GM12878 (cell line): ENCODE measurements around the gene EHBP1. TPM values are rescaled to one million over a fixed set of nuclear protein-coding genes. Genes with fewer than 3 reads are reported as not detected.

Experiments
- ATAC-seq: fragments of 200-7000 bp; cut with Tn5 transposase; 3 replicates; pipeline ENCODE4 v1.9.1; 2020; ENCODE audit warnings: mild to moderate bottlenecking, moderate library complexity
- BruUV-seq: library from RNA; stranded (reverse); fragments of 400-500 nt; replicated peaks from 2 replicates; lab custom pipeline; 2021; lab: Mats Ljungman, UMichigan
- CTCF ChIA-PET: fragments of 300-600 bp; sonication (Branson Sonifier 250); formaldehyde crosslinking; extraction: SDS; loops from one replicate; lab custom pipeline; 2021; ENCODE audit warnings: inconsistent platforms; lab: Yijun Ruan, JAX
- POLR2A ChIA-PET: fragments of 350-600 bp; formaldehyde crosslinking; extraction: SDS; loops from one replicate; lab custom pipeline; 2021; ENCODE audit warnings: inconsistent platforms; lab: Charles Lee
- RAD21 ChIA-PET: fragments of 300-600 bp; sonication (Branson Sonifier 250); formaldehyde crosslinking; loops from one replicate; lab custom pipeline; 2023; ENCODE audit warnings: antibody characterized with exemption; ENCODE audit not compliant: unreplicated experiment; lab: Charles Lee
- SMC1A ChIA-PET: fragments of 300-600 bp; sonication (Branson Sonifier 250); formaldehyde crosslinking; loops from one replicate; lab custom pipeline; 2023; ENCODE audit not compliant: unreplicated experiment, uncharacterized antibody; lab: Charles Lee
- DNase-seq: peaks from one replicate; pipeline ENCODE4 v3.0.0-alpha.2; 2011; ENCODE audit warnings: low read depth, low spot score
- FAIRE-seq: peaks from 3 replicates; lab custom pipeline; 2011; peaks lifted over from hg19 to GRCh38; lab: Jason Lieb, UNC
- H2AFZ ChIP-seq: 2 replicates; pipeline ENCODE4 v1.6.0; 2011; ENCODE audit warnings: low read depth, low read length, control low read depth; ENCODE audit not compliant: control insufficient read depth
- H3K27ac ChIP-seq: 2 replicates; pipeline ENCODE4 v1.5.1; 2011; ENCODE audit warnings: control low read depth; ENCODE audit not compliant: control insufficient read depth, insufficient read depth
- H3K27me3 ChIP-seq, 2 experiments: replicated peaks in 1 of 2; 2 replicates each; pipeline versions ENCODE4 v1.6.0 to v1.6.1; 2011; ENCODE audit warnings: low read length in 1 of 2; ENCODE audit not compliant: control insufficient read depth in 2 of 2, insufficient read depth in 2 of 2
- H3K36me3 ChIP-seq, 2 experiments: 2 replicates each; pipeline ENCODE4 v1.5.1; 2011; ENCODE audit warnings: low read length in 1 of 2; ENCODE audit not compliant: control insufficient read depth in 2 of 2, insufficient read depth in 2 of 2
- H3K4me1 ChIP-seq: 2 replicates; pipeline ENCODE4 v1.6.1; 2011; ENCODE audit warnings: mild to moderate bottlenecking, low read length, moderate library complexity, mixed read lengths; ENCODE audit not compliant: control insufficient read depth, insufficient read depth
- H3K4me2 ChIP-seq: 2 replicates; pipeline ENCODE4 v1.6.0; 2011; ENCODE audit warnings: control low read depth; ENCODE audit not compliant: control insufficient read depth, insufficient read depth
- H3K4me3 ChIP-seq: fragments of 200-600 bp; sonication (generic); 2 replicates; pipeline ENCODE4 v1.5.1; 2016
- H3K79me2 ChIP-seq: 2 replicates; pipeline ENCODE4 v1.6.0; 2011; ENCODE audit warnings: low read length; ENCODE audit not compliant: control insufficient read depth, insufficient read depth
- H3K9ac ChIP-seq: 2 replicates; pipeline ENCODE4 v1.8.0; 2011; ENCODE audit warnings: low read length, control low read depth, mixed read lengths; ENCODE audit not compliant: control insufficient read depth, insufficient read depth
- H3K9me3 ChIP-seq: replicated peaks from 3 replicates; pipeline ENCODE4 v1.5.1; 2011; ENCODE audit warnings: mild to moderate bottlenecking, low read length; ENCODE audit not compliant: control insufficient read depth, insufficient read depth
- H4K20me1 ChIP-seq: 2 replicates; pipeline ENCODE4 v1.6.0; 2011; ENCODE audit not compliant: control insufficient read depth, insufficient read depth
- MEF2A ChIP-seq: IDR thresholded peaks from 2 replicates; pipeline ENCODE4 v1.6.1; 2011; ENCODE audit warnings: low read depth, mild to moderate bottlenecking, low read length, moderate library complexity; ENCODE audit not compliant: insufficient read depth
- PAX5 ChIP-seq: IDR thresholded peaks from 2 replicates; pipeline ENCODE4 v1.6.1; 2011; ENCODE audit warnings: low read depth, low read length, borderline replicate concordance
- ZNF207 ChIP-seq: fragments of 450-650 bp; IDR thresholded peaks from 2 replicates; pipeline ENCODE4 v1.6.1; 2014; ENCODE audit warnings: antibody characterized with exemption, mild to moderate bottlenecking, borderline replicate concordance
- WGBS: methylation state at CpG from one replicate; pipeline ENCODE4 v1.1.6; 2016; ENCODE audit warnings: low lambda C conversion rate; ENCODE audit not compliant: insufficient replicate concordance, insufficient coverage; ENCODE audit errors: missing lambda C conversion rate; 5-methylcytosine and 5-hydroxymethylcytosine counted together
- in situ Hi-C: fragments of 300-500 bp; cut with MboI; formaldehyde crosslinking; loops from 9 replicates; pipeline ENCODE4 v1.14.3; 2018; ENCODE audit warnings: mixed read lengths
- intact Hi-C: fragments of 100-400 bp; cut with micrococcal nuclease; formaldehyde crosslinking; loops from one replicate; pipeline ENCODE4 v1.14.2; 2022; ENCODE audit not compliant: unreplicated experiment
- polyA plus RNA-seq, 11 experiments: library from polyadenylated mRNA; depleted of rRNA in 4 of 11; unstranded in 6 of 11; stranded (reverse) in 5 of 11; fragments of >200 nt; fragmentation: Nextera tagmentation in 4 of 11; fragmentation: Illumina TruSeq in 1 of 11; extraction: Ambion mirVana in 4 of 11; extraction: Trizol in 1 of 11; gene quantifications; 1 replicate in 1 of 11; 2 replicates in 10 of 11; pipeline versions ENCODE4 v1.2.1 to v1.2.3, GENCODE V29; 2011 to 2016; ENCODE audit warnings: inconsistent platforms in 2 of 11, missing spikeins in 2 of 11, low read depth in 1 of 11
- total RNA-seq, 4 experiments: library from RNA; depleted of rRNA in 3 of 4; stranded (reverse); fragments of >200 nt in 3 of 4; fragmentation: Illumina TruSeq in 1 of 4; extraction: Trizol in 1 of 4; gene quantifications; 2 replicates each; pipeline versions ENCODE4 v1.2.1 to v1.2.3, GENCODE V29; 2013 to 2021

EHBP1 gene
- total and polyA plus RNA-seq, 10 of the 15 experiments (the other 5 are each of a cell fraction or from before 2014, with no cell fraction given), result 5.7 to 26.1 (median 13.6) TPM

DNA sequence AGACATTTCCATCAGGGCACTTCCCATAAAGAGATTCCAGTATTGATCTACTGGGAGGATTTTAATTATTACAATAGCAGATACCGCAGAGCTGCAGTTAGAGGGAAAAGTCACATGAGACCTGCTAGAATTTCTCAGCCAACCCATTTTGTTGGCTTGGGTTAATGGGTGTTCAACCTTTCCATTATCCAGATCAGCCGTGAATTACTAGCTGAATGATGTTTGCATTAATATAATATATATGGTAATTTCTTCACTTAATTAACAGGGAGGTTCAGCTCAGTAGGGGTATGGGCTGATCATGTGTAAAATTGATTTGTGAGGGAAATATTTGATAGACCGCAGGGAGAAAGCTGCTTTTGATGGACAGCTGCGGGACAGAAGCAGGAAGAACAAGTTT, 288.7 kb downstream of the EHBP1 start:
- TF ChIP-seq ZNF207, result no peak
- WGBS, result 97% methylated on average over 4 of the region's 4 CpGs
- SMC1A ChIA-PET, result no interaction called here
- in situ Hi-C loops (no loop called here), intact Hi-C loops (no loop called here)
- no peak for DNase-seq
- FAIRE-seq, result no peak
- no TSS peak for BruUV-seq
- no peak overlapping the region for H3K4me2 ChIP-seq
- no peak overlapping the region for H2AFZ ChIP-seq
- H3K9me3 ChIP-seq, result no peaks in the 10 kb centered on the region
- H3K4me3 ChIP-seq, result no peak overlapping the region
- no peaks in the 10 kb centered on the region for H3K27me3 ChIP-seq
- H3K4me1 ChIP-seq, result no peaks in the 10 kb centered on the region
- POLR2A ChIA-PET, result no interaction called here
- ATAC-seq, result no peak
- no peaks in the 10 kb centered on the region for H4K20me1 ChIP-seq
- H3K36me3 ChIP-seq, result peaks cover 0 to under 1% of the 10 kb centered on the region in 2 experiments; a peak in 1 of 4 replicates
- RAD21 ChIA-PET, result no interaction called here
- no peaks in the 10 kb centered on the region for H3K79me2 ChIP-seq
- no peak overlapping the region for H3K9ac ChIP-seq
- CTCF ChIA-PET, result interaction anchor here (0.5 to 1.3 kb wide), 4 partner anchors 13 to 1336 kb away, joined by 3 to 4 read pairs (median 3); no protein-coding TSS in a partner anchor
- no peak overlapping the region for H3K27ac ChIP-seq

DNA sequence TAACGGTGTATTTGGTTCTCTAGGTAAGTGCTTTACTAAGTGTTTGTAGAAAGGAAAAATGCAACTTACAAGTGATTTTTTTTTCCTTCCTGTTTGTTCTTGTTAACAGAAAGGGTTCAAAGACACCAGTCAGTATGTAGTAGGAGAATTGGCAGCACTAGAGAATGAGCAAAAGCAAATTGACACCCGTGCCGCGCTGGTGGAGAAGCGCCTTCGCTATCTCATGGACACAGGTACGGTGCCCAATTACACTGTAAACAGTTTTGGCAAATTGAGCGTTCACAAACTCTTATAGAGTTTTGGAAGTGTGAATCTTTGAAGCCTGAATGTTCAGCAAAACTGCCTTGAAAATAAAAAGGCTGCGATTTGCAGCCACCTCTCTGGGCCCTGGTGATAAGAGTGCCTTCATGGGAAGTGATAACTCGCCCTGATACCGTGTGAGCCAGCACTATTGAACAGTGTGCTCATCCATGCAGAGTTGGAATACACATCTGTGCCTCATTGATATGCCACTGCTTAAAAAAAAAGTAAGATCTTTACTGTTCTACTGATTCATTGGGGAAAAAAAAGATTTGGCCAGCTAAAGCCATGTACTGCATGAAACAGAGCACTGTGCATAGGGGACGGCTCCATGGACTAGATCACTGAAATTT, 291.1 kb downstream of the EHBP1 start:
- RAD21 ChIA-PET, result no interaction called here
- Histone ChIP-seq H3K27me3 (no peaks in the 10 kb centered on the region), H4K20me1 (no peaks in the 10 kb centered on the region), H3K36me3 (peaks cover 0 to 3% of the 10 kb centered on the region in 2 experiments; a peak in 1 of 4 replicates), H3K4me1 (no peaks in the 10 kb centered on the region), H3K79me2 (no peaks in the 10 kb centered on the region), H3K4me2 (no peak overlapping the region), H2AFZ (no peak overlapping the region), H3K27ac (no peak overlapping the region), H3K9ac (no peak overlapping the region), H3K9me3 (no peaks in the 10 kb centered on the region), H3K4me3 (no peak overlapping the region)
- ATAC-seq (no peak), FAIRE-seq (no peak), DNase-seq (no peak)
- SMC1A ChIA-PET, result no interaction called here
- intact Hi-C loops (no loop called here), in situ Hi-C loops (no loop called here)
- TF ChIP-seq MEF2A, result no peak
- no peak for TF ChIP-seq PAX5
- CTCF ChIA-PET, result no interaction called here
- WGBS, result 99% methylated on average over 12 of the region's 12 CpGs
- POLR2A ChIA-PET, result interaction anchor here (0.6 kb wide), 1 partner anchor 47 kb away, joined by 4 read pairs; no protein-coding TSS in a partner anchor
- no TSS peak for BruUV-seq
